ENCODE results near the gene MYH13. TPM values are rescaled to one million over a fixed set of nuclear protein-coding genes. Genes with fewer than 3 reads are reported as not detected.

MYH13 gene
- total RNA-seq, 1 experiment from 2014 or later = not detected

GRCh38 chr17:10369239-10369638, 3.6 kb downstream of the MYH13 start:
- Histone ChIP-seq H3K9me3 (ENCODE audit: control insufficient read depth, low read depth, low read length) (no peaks in the 10 kb centered on the region), H4K20me1 (ENCODE audit: control insufficient read depth, insufficient read depth, insufficient read length) (no peaks in the 10 kb centered on the region), H4K8ac (replicated peaks; ENCODE audit: insufficient read length, low read depth, low read length) (no peak overlapping the region), H2BK5ac (ENCODE audit: insufficient read length, low read length) (no peak overlapping the region), H2BK120ac (ENCODE audit: low read depth, low read length, poor library complexity, severe bottlenecking) (no peak overlapping the region), H3K27ac (ENCODE audit: insufficient read length, low read depth, low read length) (no peak overlapping the region), H3K14ac (ENCODE audit: insufficient read depth, low read length) (no peak overlapping the region), H3K27me3 (ENCODE audit: insufficient read depth, low read length) (no peaks in the 10 kb centered on the region), H2BK15ac (ENCODE audit: low read depth, low read length) (no peak overlapping the region), H2BK12ac (ENCODE audit: insufficient read length, low read depth, low read length) (no peak overlapping the region), H3K23me2 (ENCODE audit: insufficient read length, low read depth, low read length, poor library complexity, severe bottlenecking) (no peaks in the 10 kb centered on the region), H3K18ac (ENCODE audit: insufficient read length, low read depth, low read length) (no peak overlapping the region), H2BK20ac (ENCODE audit: low read depth, low read length, poor library complexity, severe bottlenecking) (no peak overlapping the region), H2AK5ac (ENCODE audit: insufficient read length, low read length) (no peak overlapping the region), H2AFZ (ENCODE audit: low read length) (no peak overlapping the region), H3K9ac (ENCODE audit: extremely low read depth, insufficient read length, low read length) (no peak overlapping the region), H3K79me1 (ENCODE audit: insufficient read depth, low read depth, low read length, poor library complexity, severe bottlenecking) (no peaks in the 10 kb centered on the region), H3K79me2 (ENCODE audit: insufficient read depth, low read length) (no peaks in the 10 kb centered on the region), H3K4me2 (ENCODE audit: insufficient read depth, insufficient read length, low read length) (no peak overlapping the region), H4K5ac (ENCODE audit: insufficient read length, low read depth, low read length) (no peak overlapping the region), H3K56ac (ENCODE audit: insufficient read length, low read depth, low read length) (no peak overlapping the region), H3K4me1 (ENCODE audit: insufficient read depth, low read length) (no peaks in the 10 kb centered on the region; the same call in 1 of the 2 replicates), H3T11ph (ENCODE audit: low read length) (no peak overlapping the region), H3K23ac (ENCODE audit: insufficient read length, low read depth, low read length) (no peak overlapping the region), H3K4ac (ENCODE audit: low read depth, low read length) (no peak overlapping the region), H4K91ac (ENCODE audit: insufficient read length, low read depth, low read length) (no peak overlapping the region)
- DNase-seq = no peak
- peaks cover 3% of the 10 kb centered on the region for H3K27me3 Mint-ChIP-seq (ENCODE audit: low read depth)
- H3K4me3 Mint-ChIP-seq = no peak overlapping the region
- no peaks in the 10 kb centered on the region for H3K36me3 Mint-ChIP-seq (ENCODE audit: insufficient read depth in 1 of 3, low read depth in 3 of 3)
- no peak for TF ChIP-seq CTCF (conservative IDR thresholded peaks at IDR 0.05)
- no CpG with 5 or more reads among the region's 1 CpG for WGBS (ENCODE audit: extremely low coverage, insufficient read length, low lambda C conversion rate)
- peaks cover 4 to 10% of the 10 kb centered on the region in 2 experiments; a peak in 3 of 4 replicates for H3K4me1 Mint-ChIP-seq
- no peak overlapping the region for H3K27ac Mint-ChIP-seq
- H3K9me3 Mint-ChIP-seq = no peaks in the 10 kb centered on the region
